H1 (cell line): Measurements from ENCODE around the gene APOM. TPM values are rescaled to one million over a fixed set of nuclear protein-coding genes. Genes with fewer than 3 reads are reported as not detected.

Experiments used
- CTCF ChIA-PET: fragments of 300-600 bp; sonication (Branson Sonifier 250); formaldehyde crosslinking; loops from one replicate; lab custom pipeline; 2021; ENCODE audit not compliant: partially characterized antibody; lab: Charles Lee
- POLR2A ChIA-PET: fragments of 300-600 bp; sonication (Branson Sonifier 250); formaldehyde crosslinking; loops from one replicate; lab custom pipeline; 2021; ENCODE audit warnings: inconsistent platforms; ENCODE audit not compliant: partially characterized antibody; lab: Charles Lee
- DNase-seq, 2 experiments: peaks; one replicate each; pipeline versions ENCODE4 v3.0.0 to v3.0.0-alpha.2; 2010 to 2022; ENCODE audit warnings: low spot score in 2 of 2, low read depth in 1 of 2, mixed read lengths in 1 of 2
- FAIRE-seq: peaks from 2 replicates; lab custom pipeline; 2011; peaks lifted over from hg19 to GRCh38; lab: Jason Lieb, UNC
- H2AFZ ChIP-seq: 2 replicates; pipeline ENCODE4 v1.8.1; 2012; ENCODE audit warnings: low read length, inconsistent platforms
- H2AK5ac ChIP-seq: 2 replicates; pipeline ENCODE4 v1.6.1; 2013; ENCODE audit warnings: low read depth, low read length
- H2BK120ac ChIP-seq: replicated peaks from 2 replicates; pipeline ENCODE3; 2013; ENCODE audit warnings: low read depth, low read length, inconsistent platforms
- H2BK12ac ChIP-seq: 2 replicates; pipeline ENCODE4 v1.6.1; 2013; ENCODE audit warnings: low read depth, low read length
- H2BK15ac ChIP-seq: 2 replicates; pipeline ENCODE4 v1.6.1; 2013; ENCODE audit warnings: low read length
- H2BK20ac ChIP-seq: 2 replicates; pipeline ENCODE4 v1.6.1; 2013; ENCODE audit warnings: low read length
- H2BK5ac ChIP-seq: 2 replicates; pipeline ENCODE4 v1.6.1; 2013; ENCODE audit warnings: low read depth, low read length
- H3K14ac ChIP-seq: 2 replicates; pipeline ENCODE4 v1.6.1; 2013; ENCODE audit warnings: inconsistent platforms; ENCODE audit not compliant: insufficient read length
- H3K18ac ChIP-seq: 2 replicates; pipeline ENCODE4 v1.6.1; 2013; ENCODE audit warnings: low read length; ENCODE audit errors: extremely low read depth
- H3K23ac ChIP-seq: 2 replicates; pipeline ENCODE4 v1.6.1; 2013; ENCODE audit warnings: inconsistent platforms; ENCODE audit not compliant: insufficient read length
- H3K23me2 ChIP-seq: 2 replicates; pipeline ENCODE4 v1.6.1; 2013; ENCODE audit warnings: low read depth, low read length
- H3K27ac ChIP-seq: 2 replicates; pipeline ENCODE4 v1.6.1; 2011; ENCODE audit warnings: low read depth, low read length, inconsistent platforms
- H3K27me3 ChIP-seq, 4 experiments: replicated peaks in 1 of 4; 1 replicate in 1 of 4; 2 replicates in 3 of 4; pipeline versions ENCODE4 v1.6.1 to v1.8.1; 2011 to 2013; ENCODE audit warnings: low read length in 3 of 4, mild to moderate bottlenecking in 3 of 4, inconsistent platforms in 2 of 4, mixed read lengths in 2 of 4, moderate library complexity in 1 of 4; ENCODE audit not compliant: control insufficient read depth in 3 of 4, insufficient read depth in 3 of 4; ENCODE audit errors: extremely low read depth in 1 of 4
- H3K36me3 ChIP-seq, 4 experiments: 2 replicates each; pipeline versions ENCODE4 v1.6.1 to v1.8.1; 2011 to 2013; ENCODE audit warnings: mild to moderate bottlenecking in 4 of 4, low read length in 3 of 4, moderate library complexity in 2 of 4, control low read depth in 1 of 4, inconsistent platforms in 1 of 4; ENCODE audit not compliant: insufficient read depth in 4 of 4, control insufficient read depth in 2 of 4
- H3K4ac ChIP-seq: replicated peaks from 2 replicates; pipeline ENCODE3; 2013; ENCODE audit warnings: low read length, low read depth, mixed read lengths, inconsistent platforms; ENCODE audit not compliant: insufficient read length
- H3K4me1 ChIP-seq, 4 experiments: replicated peaks in 1 of 4; 1 replicate in 1 of 4; 2 replicates in 3 of 4; pipeline versions ENCODE4 v1.6.1 to v1.8.1; 2011 to 2013; ENCODE audit warnings: low read length in 3 of 4, inconsistent platforms in 2 of 4, mixed read lengths in 1 of 4; ENCODE audit not compliant: insufficient read depth in 4 of 4, control insufficient read depth in 3 of 4
- H3K4me2 ChIP-seq, 2 experiments: 2 replicates each; pipeline versions ENCODE4 v1.6.1 to v1.8.1; 2011 to 2013; ENCODE audit warnings: low read depth in 2 of 2, low read length in 2 of 2, control low read depth in 1 of 2, inconsistent platforms in 1 of 2, mild to moderate bottlenecking in 1 of 2; ENCODE audit not compliant: insufficient read depth in 1 of 2
- H3K4me3 ChIP-seq, 4 experiments: fragments of 200-600, 300-600 bp in 1 of 4; sonication (generic), shearing (Covaris generic), sonication (Bioruptor Twin) in 1 of 4; 2 replicates each; pipeline versions ENCODE4 v1.5.1 to v1.8.1; 2011 to 2016; ENCODE audit warnings: low read length in 4 of 4, low read depth in 3 of 4, control low read depth in 2 of 4, inconsistent platforms in 2 of 4, mild to moderate bottlenecking in 2 of 4, mixed read lengths in 1 of 4, moderate library complexity in 1 of 4; ENCODE audit not compliant: insufficient read depth in 2 of 4; ENCODE audit errors: extremely low read depth in 1 of 4
- H3K56ac ChIP-seq: replicated peaks from 2 replicates; pipeline ENCODE3; 2013; ENCODE audit warnings: low read depth, mild to moderate bottlenecking, mixed read lengths, low read length, inconsistent platforms; ENCODE audit not compliant: insufficient read length
- H3K79me1 ChIP-seq: 2 replicates; pipeline ENCODE4 v1.6.1; 2013; ENCODE audit warnings: low read depth, low read length, control low read depth
- H3K79me2 ChIP-seq, 2 experiments: 2 replicates each; pipeline versions ENCODE4 v1.6.1 to v1.8.1; 2012 to 2013; ENCODE audit warnings: low read length in 2 of 2, mild to moderate bottlenecking in 2 of 2, inconsistent platforms in 1 of 2; ENCODE audit not compliant: insufficient read depth in 2 of 2, control insufficient read depth in 1 of 2
- H3K9ac ChIP-seq, 4 experiments: replicated peaks in 1 of 4; 1 replicate in 1 of 4; 2 replicates in 3 of 4; pipeline versions ENCODE4 v1.6.1 to v1.8.1; 2011 to 2013; ENCODE audit warnings: low read depth in 3 of 4, low read length in 3 of 4, control low read depth in 2 of 4, mild to moderate bottlenecking in 2 of 4, moderate library complexity in 2 of 4, inconsistent platforms in 1 of 4; ENCODE audit errors: extremely low read depth in 1 of 4
- H3K9me3 ChIP-seq, 2 experiments: 2 replicates each; pipeline versions ENCODE4 v1.6.1 to v1.8.1; 2012 to 2013; ENCODE audit warnings: mild to moderate bottlenecking in 2 of 2, moderate library complexity in 2 of 2, control low read depth in 1 of 2, inconsistent platforms in 1 of 2, low read depth in 1 of 2, low read length in 1 of 2, mixed read lengths in 1 of 2; ENCODE audit not compliant: insufficient read depth in 2 of 2
- H4K20me1 ChIP-seq, 2 experiments: replicated peaks in 1 of 2; 2 replicates each; pipeline versions ENCODE3 to v1.8.1; 2011 to 2013; ENCODE audit warnings: inconsistent platforms in 2 of 2, low read length in 2 of 2, mild to moderate bottlenecking in 1 of 2; ENCODE audit not compliant: insufficient read depth in 2 of 2, control insufficient read depth in 1 of 2
- H4K5ac ChIP-seq: 2 replicates; pipeline ENCODE4 v1.6.1; 2013; ENCODE audit warnings: low read length, low read depth, mixed read lengths, inconsistent platforms; ENCODE audit not compliant: insufficient read length
- H4K8ac ChIP-seq: 2 replicates; pipeline ENCODE4 v1.8.0; 2013; ENCODE audit warnings: mild to moderate bottlenecking, moderate library complexity, low read length, inconsistent platforms; ENCODE audit not compliant: insufficient read depth; ENCODE audit errors: extremely low read depth
- H4K91ac ChIP-seq: replicated peaks from 2 replicates; pipeline ENCODE3; 2013; ENCODE audit warnings: low read length, mixed read lengths, inconsistent platforms; ENCODE audit not compliant: insufficient read length
- CTBP2 ChIP-seq: IDR thresholded peaks from 2 replicates; pipeline ENCODE4 v1.7.0; 2011; ENCODE audit warnings: borderline replicate concordance, mild to moderate bottlenecking, moderate library complexity, mixed read lengths, low read length; ENCODE audit not compliant: insufficient read depth, insufficient read length
- EGR1 ChIP-seq: IDR thresholded peaks from 2 replicates; pipeline ENCODE4 v1.6.1; 2011; ENCODE audit warnings: low read depth, low read length, borderline replicate concordance
- HDAC2 ChIP-seq, 2 experiments: fragments of 300-600 bp in 1 of 2; sonication (generic) in 1 of 2; IDR thresholded peaks; 2 replicates each; pipeline ENCODE4 v1.6.1; 2011 to 2012; ENCODE audit warnings: low read depth in 2 of 2, low read length in 2 of 2, mild to moderate bottlenecking in 2 of 2, moderate library complexity in 2 of 2, borderline replicate concordance in 1 of 2, inconsistent platforms in 1 of 2
- POLR2A ChIP-seq, 2 experiments: IDR thresholded peaks; 1 replicate in 1 of 2; 2 replicates in 1 of 2; pipeline ENCODE4 v1.6.1; 2011; ENCODE audit warnings: low read depth in 2 of 2, low read length in 2 of 2, mild to moderate bottlenecking in 2 of 2; ENCODE audit errors: control extremely low read depth in 1 of 2
- POLR2AphosphoS5 ChIP-seq: IDR thresholded peaks from 2 replicates; pipeline ENCODE4 v1.6.1; 2011; ENCODE audit warnings: low read depth, low read length
- RBBP5 ChIP-seq: IDR thresholded peaks from 2 replicates; pipeline ENCODE4 v1.7.1; 2012; ENCODE audit warnings: low read depth, mild to moderate bottlenecking, inconsistent platforms, low read length, moderate library complexity, borderline replicate concordance
- SP1 ChIP-seq: IDR thresholded peaks from 2 replicates; pipeline ENCODE4 v1.6.1; 2011; ENCODE audit warnings: low read depth, low read length
- TBP ChIP-seq: IDR thresholded peaks from 2 replicates; pipeline ENCODE4 v1.6.1; 2011; ENCODE audit warnings: low read depth, low read length, improper control_type of control experiment
- WGBS, 2 experiments: shearing (Covaris generic) in 1 of 2; methylation state at CpG; one replicate each; pipeline versions ENCODE4 v1.1.6 to v1.1.7; 2013 to 2015; ENCODE audit warnings: low lambda C conversion rate in 2 of 2, mixed read lengths in 2 of 2, inconsistent platforms in 1 of 2, low coverage in 1 of 2, missing lambda C conversion rate in 1 of 2; ENCODE audit not compliant: insufficient replicate concordance in 2 of 2, insufficient coverage in 1 of 2, insufficient read length in 1 of 2; ENCODE audit errors: extremely low coverage in 1 of 2, missing lambda C conversion rate in 1 of 2; 5-methylcytosine and 5-hydroxymethylcytosine counted together
- polyA plus RNA-seq, 7 experiments: library from polyadenylated mRNA; depleted of rRNA in 3 of 7; stranded (reverse) in 5 of 7; unstranded in 2 of 7; fragments of >200 nt in 5 of 7; fragments of 200-250 nt in 2 of 7; gene quantifications; 1 replicate in 5 of 7; 2 replicates in 1 of 7; 4 replicates in 1 of 7; pipeline versions ENCODE4 v1.2.1 to v1.2.3, GENCODE V29; 2011 to 2013; ENCODE audit warnings: missing spikeins in 2 of 7, mixed read lengths in 2 of 7
- total RNA-seq: library from RNA; stranded (reverse); fragmentation: NEBNext Ultra II Directional; extraction: Animal tissue kit (Norgen Biotek cat#: 25700); gene quantifications from 2 replicates; pipeline ENCODE4 v1.2.1, GENCODE V29; 2021

Gene APOM
- total and polyA plus RNA-seq, 2 of the 8 experiments (the other 6 are each of a cell fraction or from before 2014, with no cell fraction given) = 3.4 to 12.0 TPM

DNA sequence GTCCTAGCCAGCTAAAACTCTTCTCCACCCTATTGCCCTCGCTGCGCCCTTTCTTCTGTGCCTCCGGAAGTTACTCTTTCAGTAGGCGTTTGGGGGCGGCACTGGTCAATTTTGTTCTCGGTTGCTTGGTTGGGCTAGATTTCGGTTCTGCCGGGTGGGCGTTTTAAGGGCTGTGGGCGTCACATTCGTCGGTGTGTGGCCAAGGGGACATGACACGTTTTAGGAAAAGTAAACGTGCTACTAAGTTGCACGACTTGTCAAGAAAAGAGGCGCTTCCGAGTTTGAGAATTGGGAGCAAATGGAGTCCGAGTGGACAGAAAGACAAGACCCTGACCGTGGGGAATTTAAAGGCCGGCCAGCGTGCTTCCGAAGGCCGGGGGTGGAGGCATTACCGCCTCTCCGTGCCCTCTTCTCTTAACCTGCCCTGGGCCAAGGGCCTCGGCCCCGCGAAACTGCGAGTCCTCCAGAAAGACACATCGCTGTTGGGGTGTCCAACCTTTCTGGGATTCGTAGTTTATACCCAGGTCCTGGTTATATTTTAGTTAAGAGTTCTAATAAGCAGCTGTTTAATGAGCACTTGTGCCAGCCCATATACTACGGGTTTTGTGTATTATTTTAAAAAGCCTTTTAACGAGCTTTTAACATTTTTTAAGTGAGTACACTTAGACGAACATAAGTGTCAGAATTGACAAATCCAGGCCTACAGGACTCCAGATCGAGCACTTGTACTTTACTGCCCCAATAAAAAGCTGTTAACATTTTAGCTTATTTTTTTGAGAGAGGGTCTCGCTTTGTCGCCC, 2.6 kb upstream of the APOM start:
- H2BK15ac ChIP-seq = no peak overlapping the region
- no peaks in the 10 kb centered on the region for H3K27me3 ChIP-seq
- peak overlapping the region; percentile 64 for H4K5ac ChIP-seq
- peak overlapping the region; percentile 88 for H4K91ac ChIP-seq
- H3K4ac ChIP-seq = peak overlapping the region; percentile 8
- H2BK20ac ChIP-seq = peak overlapping the region; percentile 96; the same call in 1 of the 2 replicates
- peak overlapping the region; percentile 93; the same call in 1 of the 2 replicates for H4K8ac ChIP-seq
- H3K18ac ChIP-seq = peak overlapping the region; percentile 100
- H3K79me2 ChIP-seq = peaks cover 4 to 35% of the 10 kb centered on the region in 2 experiments; a peak in 3 of 4 replicates
- H3K36me3 ChIP-seq = peaks cover 8 to 23% (median 13%) of the 10 kb centered on the region in 4 experiments; a peak in 7 of 8 replicates
- H2BK120ac ChIP-seq = no peak overlapping the region
- H3K4me2 ChIP-seq = peak overlapping the region; percentile 69 to 83
- FAIRE-seq (no peak), DNase-seq (peak in 1 of 2 experiments; percentile 76)
- H2AFZ ChIP-seq = 0 out of 2 replicates have a peak overlapping the region, but pooled peaks have one; percentile 47
- H3K4me3 ChIP-seq = peak overlapping the region; percentile 82 to 94 (median 92)
- H3K23me2 ChIP-seq = peaks cover 8% of the 10 kb centered on the region
- CTCF ChIA-PET = interaction anchor here (0.6 to 5.2 kb wide), 20 partner anchors 7 to 270 kb away, joined by 3 to 38 read pairs (median 4); partner anchors contain the start of genes ATP6V1G2, C6orf47, CSNK2B and GPANK1
- peak overlapping the region; percentile 99 for H3K27ac ChIP-seq
- peaks cover 6% of the 10 kb centered on the region for H3K79me1 ChIP-seq
- H3K23ac ChIP-seq = no peak overlapping the region
- peak overlapping the region; percentile 73 to 98 (median 97) for H3K9ac ChIP-seq
- H3K14ac ChIP-seq = no peak overlapping the region
- H2AK5ac ChIP-seq = no peak overlapping the region; the same call in 1 of the 2 replicates
- peaks cover 0 to 5% (median under 1%) of the 10 kb centered on the region in 4 experiments; a peak in 2 of 7 replicates for H3K4me1 ChIP-seq
- H2BK12ac ChIP-seq = peak overlapping the region; percentile 99
- H3K56ac ChIP-seq = peak overlapping the region; percentile 54
- H3K9me3 ChIP-seq = no peaks in the 10 kb centered on the region
- peaks cover 0 to 2% of the 10 kb centered on the region in 2 experiments for H4K20me1 ChIP-seq
- WGBS, 2 experiments = 17% methylated on average over 37 of the region's 37 CpGs; no CpG with 5 or more reads in 1 of the 2 experiments
- POLR2A ChIA-PET = interaction anchor here (0.5 to 25.5 kb wide), 35 partner anchors 11 to 306 kb away, joined by 3 to 883 read pairs (median 6); partner anchors contain the start of genes AIF1, ATP6V1G2, C6orf47 and CLIC1
- peak overlapping the region; percentile 100 for H2BK5ac ChIP-seq
- TF ChIP-seq SP1 = 0 out of 2 replicates have a peak, but pooled peaks have one; percentile 7
- TF ChIP-seq POLR2A (IDR thresholded peaks at IDR 0.05; ENCODE audit: control extremely low read depth in 1 of 2, low read depth in 2 of 2, low read length in 2 of 2) = peak in 1 of 2 experiments; percentile 79; a peak in 2 of 3 replicates
- TF ChIP-seq CTBP2 = no peak
- 0 out of 2 replicates have a peak, but pooled peaks have one; percentile 63 for TF ChIP-seq TBP
- no peak for TF ChIP-seq POLR2AphosphoS5
- TF ChIP-seq EGR1 = peak; percentile 43; the same call in 1 of the 2 replicates
- no peak for TF ChIP-seq RBBP5
- TF ChIP-seq HDAC2 (IDR thresholded peaks at IDR 0.05; ENCODE audit: borderline replicate concordance in 1 of 2, low read depth in 2 of 2, low read length in 2 of 2) = 0 out of 4 replicates have a peak, but pooled peaks of 1 of the 2 experiments have one; percentile 38
